Esophagus muscularis mucosa (tissue), 4 donors: ENCODE results near the gene INPPL1.

Source experiments
- EP300 ChIP-seq: sonication (generic); formaldehyde crosslinking; IDR thresholded peaks from one replicate; pipeline ENCODE4 v1.6.1; 2017; ENCODE audit warnings: antibody characterized with exemption
- POLR2A ChIP-seq: fragments of 450-650 bp; IDR thresholded peaks from one replicate; pipeline ENCODE4 v1.6.1; 2017; ENCODE audit warnings: antibody characterized with exemption, moderate library complexity, mild to moderate bottlenecking, low read depth
- POLR2AphosphoS5 ChIP-seq, 2 donors: sonication (generic); formaldehyde crosslinking; IDR thresholded peaks; one replicate each; pipeline ENCODE4 v1.6.1; 2017; ENCODE audit warnings: antibody characterized with exemption in 2 of 2
- TF ChIP-seq, protein P1 (sequence below), 3 experiments: fragments of 200-600 bp in 2 of 3; fragments of 450-650 bp in 1 of 3; sonication (generic) in 2 of 3; IDR thresholded peaks; one replicate each; pipeline ENCODE4 v1.5.1; 2017 to 2019; ENCODE audit warnings: antibody characterized with exemption in 3 of 3, mild to moderate bottlenecking in 2 of 3, moderate library complexity in 1 of 3

DNA sequence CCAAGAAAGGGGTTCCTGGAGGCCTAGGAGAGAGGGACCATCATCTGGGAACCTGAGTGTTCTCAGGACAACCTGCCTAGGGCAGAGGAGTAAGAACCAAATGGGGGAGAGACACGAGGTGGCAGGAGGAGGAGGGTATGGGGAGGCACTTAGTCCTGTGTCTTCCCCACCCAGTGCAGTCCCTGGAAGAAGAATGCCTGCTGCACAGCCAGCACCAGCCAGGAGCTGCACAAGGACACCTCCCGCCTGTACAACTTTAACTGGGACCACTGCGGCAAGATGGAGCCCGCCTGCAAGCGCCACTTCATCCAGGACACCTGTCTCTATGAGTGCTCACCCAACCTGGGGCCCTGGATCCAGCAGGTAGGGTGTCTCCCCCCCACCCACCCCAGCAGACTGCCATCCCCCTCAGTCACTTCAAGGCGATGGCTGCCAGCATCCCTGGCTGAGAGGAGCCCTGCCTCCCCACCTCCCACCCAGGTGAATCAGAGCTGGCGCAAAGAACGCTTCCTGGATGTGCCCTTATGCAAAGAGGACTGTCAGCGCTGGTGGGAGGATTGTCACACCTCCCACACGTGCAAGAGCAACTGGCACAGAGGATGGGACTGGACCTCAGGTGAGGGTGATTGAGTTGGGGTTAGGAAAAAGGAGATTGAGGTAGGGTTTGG is 3.7 kb upstream of the INPPL1 start:
- TF ChIP-seq, protein P1, sequence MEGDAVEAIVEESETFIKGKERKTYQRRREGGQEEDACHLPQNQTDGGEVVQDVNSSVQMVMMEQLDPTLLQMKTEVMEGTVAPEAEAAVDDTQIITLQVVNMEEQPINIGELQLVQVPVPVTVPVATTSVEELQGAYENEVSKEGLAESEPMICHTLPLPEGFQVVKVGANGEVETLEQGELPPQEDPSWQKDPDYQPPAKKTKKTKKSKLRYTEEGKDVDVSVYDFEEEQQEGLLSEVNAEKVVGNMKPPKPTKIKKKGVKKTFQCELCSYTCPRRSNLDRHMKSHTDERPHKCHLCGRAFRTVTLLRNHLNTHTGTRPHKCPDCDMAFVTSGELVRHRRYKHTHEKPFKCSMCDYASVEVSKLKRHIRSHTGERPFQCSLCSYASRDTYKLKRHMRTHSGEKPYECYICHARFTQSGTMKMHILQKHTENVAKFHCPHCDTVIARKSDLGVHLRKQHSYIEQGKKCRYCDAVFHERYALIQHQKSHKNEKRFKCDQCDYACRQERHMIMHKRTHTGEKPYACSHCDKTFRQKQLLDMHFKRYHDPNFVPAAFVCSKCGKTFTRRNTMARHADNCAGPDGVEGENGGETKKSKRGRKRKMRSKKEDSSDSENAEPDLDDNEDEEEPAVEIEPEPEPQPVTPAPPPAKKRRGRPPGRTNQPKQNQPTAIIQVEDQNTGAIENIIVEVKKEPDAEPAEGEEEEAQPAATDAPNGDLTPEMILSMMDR (IDR thresholded peaks at IDR 0.05) = no peak
- no peak for TF ChIP-seq POLR2AphosphoS5 (IDR thresholded peaks at IDR 0.05)
- TF ChIP-seq EP300 = no peak
- no peak for TF ChIP-seq POLR2A
